Endothelial cell of umbilical vein (primary cell): ENCODE data around the gene IL1R2.

Experiments used
- EZH2 ChIP-seq: IDR thresholded peaks from 2 replicates; pipeline ENCODE4 v1.6.1; 2012; ENCODE audit warnings: borderline replicate concordance, low read depth, mild to moderate bottlenecking, moderate library complexity, low read length, inconsistent platforms; ENCODE audit not compliant: severe bottlenecking
- GATA2 ChIP-seq: IDR thresholded peaks from 2 replicates; pipeline ENCODE4 v1.7.0; 2011; ENCODE audit warnings: low read depth, mild to moderate bottlenecking, moderate library complexity, mixed read lengths, low read length; ENCODE audit not compliant: insufficient read length, insufficient read depth
- JUN ChIP-seq: IDR thresholded peaks from 2 replicates; pipeline ENCODE4 v1.6.1; 2011; ENCODE audit warnings: borderline replicate concordance, low read depth; ENCODE audit not compliant: insufficient read length, insufficient read depth
- POLR2A ChIP-seq: IDR thresholded peaks from 2 replicates; pipeline ENCODE4 v1.6.1; 2012; ENCODE audit warnings: low read depth, mild to moderate bottlenecking, control low read depth, low read length
- POLR2AphosphoS5 ChIP-seq: IDR thresholded peaks from 2 replicates; pipeline ENCODE4 v1.6.1; 2012; ENCODE audit warnings: low read depth, mild to moderate bottlenecking, control low read depth, low read length, moderate library complexity; ENCODE audit not compliant: insufficient read depth
- TF ChIP-seq, protein P1 (sequence below), 2 donors: IDR thresholded peaks; 1 replicate in 1 of 2; 2 replicates in 1 of 2; pipeline ENCODE4 v1.5.1; 2011; ENCODE audit warnings: low read length in 2 of 2, mild to moderate bottlenecking in 2 of 2, moderate library complexity in 2 of 2, control low read depth in 1 of 2, inconsistent platforms in 1 of 2, low read depth in 1 of 2; ENCODE audit not compliant: insufficient read depth in 1 of 2; ENCODE audit errors: extremely low read depth in 1 of 2

DNA sequence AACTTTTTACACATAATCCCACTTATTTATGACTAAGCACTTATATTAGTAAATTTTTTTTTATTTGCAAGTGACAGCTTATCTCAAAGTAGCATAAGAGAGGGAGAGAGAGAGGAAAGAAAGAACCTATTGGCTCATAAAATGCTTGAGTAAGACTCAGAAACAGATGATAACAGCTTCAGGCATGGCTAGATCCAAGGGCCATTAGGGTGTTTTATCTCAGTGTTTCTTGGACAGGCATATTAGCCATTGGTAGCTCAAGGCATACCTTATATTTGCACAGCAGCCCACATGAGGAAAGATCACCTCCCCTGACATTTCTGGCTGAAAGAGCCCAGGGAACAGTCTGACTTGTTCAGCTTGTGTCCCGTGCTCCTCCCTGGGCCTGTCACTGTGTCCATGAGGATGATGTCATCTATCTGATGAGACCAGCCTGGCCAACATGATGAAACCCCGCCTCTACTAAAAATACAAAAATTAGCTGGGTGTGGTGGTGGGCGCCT, 64.4 kb downstream of the IL1R2 start:
- TF ChIP-seq, protein P1, sequence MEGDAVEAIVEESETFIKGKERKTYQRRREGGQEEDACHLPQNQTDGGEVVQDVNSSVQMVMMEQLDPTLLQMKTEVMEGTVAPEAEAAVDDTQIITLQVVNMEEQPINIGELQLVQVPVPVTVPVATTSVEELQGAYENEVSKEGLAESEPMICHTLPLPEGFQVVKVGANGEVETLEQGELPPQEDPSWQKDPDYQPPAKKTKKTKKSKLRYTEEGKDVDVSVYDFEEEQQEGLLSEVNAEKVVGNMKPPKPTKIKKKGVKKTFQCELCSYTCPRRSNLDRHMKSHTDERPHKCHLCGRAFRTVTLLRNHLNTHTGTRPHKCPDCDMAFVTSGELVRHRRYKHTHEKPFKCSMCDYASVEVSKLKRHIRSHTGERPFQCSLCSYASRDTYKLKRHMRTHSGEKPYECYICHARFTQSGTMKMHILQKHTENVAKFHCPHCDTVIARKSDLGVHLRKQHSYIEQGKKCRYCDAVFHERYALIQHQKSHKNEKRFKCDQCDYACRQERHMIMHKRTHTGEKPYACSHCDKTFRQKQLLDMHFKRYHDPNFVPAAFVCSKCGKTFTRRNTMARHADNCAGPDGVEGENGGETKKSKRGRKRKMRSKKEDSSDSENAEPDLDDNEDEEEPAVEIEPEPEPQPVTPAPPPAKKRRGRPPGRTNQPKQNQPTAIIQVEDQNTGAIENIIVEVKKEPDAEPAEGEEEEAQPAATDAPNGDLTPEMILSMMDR (IDR thresholded peaks at IDR 0.05; ENCODE audit: extremely low read depth in 1 of 2, insufficient read depth in 1 of 2, low read depth in 1 of 2, low read length in 2 of 2): no peak
- TF ChIP-seq GATA2 (no peak), POLR2A (no peak), EZH2 (no peak), JUN (no peak), POLR2AphosphoS5 (no peak)
